DMS53 (cell line): ENCODE measurements around the gene AADAC.
"Not testable (repeated sequence)": the region's sequence is repeated elsewhere in the genome, so short reads cannot be mapped to it uniquely, and the experiment has no call there.

ENCODE experiments used
- DNase-seq: peaks from one replicate; lab custom pipeline; 2025; lab: John Stamatoyannopoulos, UW

The AADAC gene

DNA sequence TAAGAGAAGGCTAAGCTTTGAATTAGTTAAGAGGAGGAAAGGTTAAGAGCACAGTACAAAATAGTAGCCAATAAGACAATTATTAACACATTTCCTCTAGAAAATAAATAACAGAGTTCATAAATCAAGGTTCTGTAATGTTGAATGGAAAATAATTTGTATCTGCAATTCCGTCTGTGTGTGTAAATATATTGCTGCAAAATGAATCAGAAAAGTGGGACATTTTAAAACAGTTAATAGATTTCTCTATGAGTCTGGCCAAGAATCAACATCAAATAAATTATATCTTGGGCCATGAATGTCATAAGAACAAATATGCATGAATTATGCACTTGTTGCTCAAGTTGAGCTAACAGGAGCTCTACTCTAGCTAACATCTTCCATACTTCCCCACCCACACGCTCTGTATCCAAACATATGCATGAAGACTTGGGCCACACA, 45.3 kb downstream of the AADAC start:
- DNase-seq = peak; percentile 41

DNA sequence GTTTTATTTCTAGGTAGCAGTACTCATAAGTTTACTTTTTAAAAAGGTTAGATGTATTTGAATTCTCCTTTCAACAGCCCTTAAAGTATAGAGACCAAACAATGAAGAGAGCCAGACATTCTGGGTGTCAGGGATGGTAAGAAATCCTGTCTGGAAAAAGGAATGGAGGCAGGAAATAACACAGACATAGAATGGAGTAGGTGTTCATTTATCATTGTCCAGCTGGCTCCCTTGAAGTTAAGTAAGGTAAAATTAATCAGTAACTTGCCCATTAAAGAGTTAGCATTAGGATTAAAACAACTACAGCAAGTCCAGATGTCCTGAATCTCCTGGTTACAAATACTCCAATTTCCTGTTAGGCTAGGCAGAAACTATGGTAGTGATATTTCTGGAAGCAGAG, 46.0 kb downstream of the AADAC start:
- peak; percentile 72 for DNase-seq

DNA sequence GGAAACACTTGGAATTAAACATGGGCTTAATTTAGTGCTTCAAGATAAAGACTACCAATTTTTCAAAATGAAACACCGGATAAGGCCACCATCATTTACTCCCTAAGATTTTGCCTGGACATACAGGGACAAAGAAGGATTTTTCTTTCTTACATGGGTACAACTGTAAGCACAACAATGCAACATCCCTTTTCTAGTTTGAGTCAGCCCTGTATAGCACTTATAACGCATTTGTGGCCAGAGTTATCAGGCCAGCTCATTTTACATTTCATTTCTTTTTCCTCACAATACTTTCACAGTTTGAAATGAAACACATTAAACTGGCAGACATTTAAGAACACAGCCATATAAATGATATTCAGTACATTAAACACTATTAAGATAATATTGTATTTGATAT, 49.7 kb downstream of the AADAC start:
- DNase-seq = no peak

DNA sequence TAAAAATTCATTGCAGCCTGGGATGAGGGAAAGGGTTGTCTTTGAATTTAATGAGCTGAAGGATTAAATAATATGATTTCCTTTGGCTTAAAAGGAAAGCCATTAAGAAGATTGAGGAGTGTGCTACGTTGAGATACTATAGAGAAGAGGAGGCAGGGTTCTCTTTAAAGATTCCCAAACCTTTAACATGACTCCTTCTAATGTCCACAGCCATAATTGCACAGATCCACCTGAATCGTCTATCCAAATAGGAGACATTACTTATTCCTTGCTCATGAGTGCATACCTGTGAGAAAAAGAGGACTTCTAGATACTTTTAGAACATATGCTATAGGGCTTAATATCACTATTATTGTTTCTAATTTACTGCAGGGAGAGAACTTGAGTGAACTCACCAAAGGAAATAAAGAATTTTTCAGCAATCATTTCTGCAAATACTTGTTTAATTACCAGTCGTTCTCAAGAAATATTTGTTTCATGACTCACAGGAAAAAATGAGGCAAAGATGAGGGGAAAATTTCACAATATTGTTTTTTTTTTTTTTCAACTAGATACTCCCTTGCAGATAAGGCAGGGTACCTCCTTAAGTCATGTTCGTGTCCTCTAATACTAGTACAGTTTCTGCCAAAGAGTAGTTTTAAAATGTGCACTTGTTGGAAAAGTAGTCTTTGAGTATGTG, 50.6 kb downstream of the AADAC start:
- no peak for DNase-seq

DNA sequence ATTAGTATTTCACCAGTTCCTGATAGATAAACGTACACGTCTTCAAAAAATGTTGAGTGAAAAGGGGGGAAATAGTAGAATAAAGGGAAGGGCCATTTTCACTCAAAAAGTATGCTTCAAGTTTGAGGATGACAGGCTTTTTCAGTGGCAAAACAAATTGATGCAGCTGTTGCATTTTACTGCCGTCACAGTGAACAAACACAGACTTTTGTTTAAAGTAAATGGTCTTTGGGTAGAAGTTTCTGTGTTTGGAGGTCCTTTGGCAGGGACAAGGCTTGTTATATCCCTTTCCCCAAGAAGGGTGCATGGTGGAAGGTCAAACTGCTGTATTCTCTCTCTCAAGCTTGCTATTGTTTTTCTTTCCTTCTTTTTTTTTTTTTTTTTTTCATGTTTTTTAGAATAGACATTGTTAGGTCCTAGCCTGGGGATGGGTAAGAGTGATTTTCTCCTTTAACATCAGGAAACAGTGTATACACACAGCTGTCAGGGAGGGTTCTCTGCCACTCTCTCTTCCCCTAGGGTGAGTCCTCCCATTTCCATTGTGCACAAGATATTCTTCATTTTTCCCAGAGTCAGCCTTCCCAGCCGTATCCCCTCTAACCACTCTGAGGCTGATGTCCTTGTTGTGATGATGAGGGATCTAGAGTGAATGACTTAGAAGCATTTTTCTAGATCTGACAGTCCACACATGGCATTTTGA, 52.9 kb downstream of the AADAC start:
- DNase-seq = peak; percentile 27

DNA sequence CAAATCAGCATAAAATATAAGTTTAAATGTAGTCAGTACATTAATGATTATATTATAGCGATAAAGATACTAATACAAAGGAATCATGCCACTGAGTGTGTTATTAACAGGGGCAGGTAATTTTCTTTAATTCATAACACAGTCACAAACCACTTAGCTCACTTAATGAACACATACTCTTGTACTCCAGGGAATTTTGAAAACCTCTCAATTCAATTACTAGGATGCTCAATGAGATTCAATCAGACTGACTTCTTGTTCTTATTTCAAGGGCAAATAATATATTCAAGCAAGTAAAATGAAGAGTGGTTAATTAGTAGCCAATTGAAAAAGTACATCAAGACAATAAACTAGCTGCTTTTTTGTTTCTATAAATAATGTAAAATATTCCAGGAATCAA, 53.8 kb downstream of the AADAC start:
- no peak for DNase-seq

DNA sequence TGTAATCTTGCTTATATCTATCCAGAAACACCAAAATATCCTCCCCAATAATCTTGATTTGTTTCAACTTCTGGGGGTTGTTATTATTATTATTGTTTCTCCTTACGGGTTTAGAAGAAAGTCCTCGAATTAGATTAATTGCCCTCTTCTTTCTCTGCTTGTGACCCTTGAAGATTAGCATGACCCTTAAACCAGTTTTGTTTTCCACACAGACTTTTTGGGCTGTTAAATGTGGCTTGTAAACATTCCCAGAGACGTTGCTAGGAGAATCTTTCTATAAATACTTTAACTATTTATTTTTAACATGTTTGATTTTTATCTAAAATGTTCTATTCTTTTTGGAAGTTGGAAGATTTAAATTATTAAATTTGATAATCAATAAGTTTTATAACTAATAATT, 55.3 kb downstream of the AADAC start:
- no peak for DNase-seq

DNA sequence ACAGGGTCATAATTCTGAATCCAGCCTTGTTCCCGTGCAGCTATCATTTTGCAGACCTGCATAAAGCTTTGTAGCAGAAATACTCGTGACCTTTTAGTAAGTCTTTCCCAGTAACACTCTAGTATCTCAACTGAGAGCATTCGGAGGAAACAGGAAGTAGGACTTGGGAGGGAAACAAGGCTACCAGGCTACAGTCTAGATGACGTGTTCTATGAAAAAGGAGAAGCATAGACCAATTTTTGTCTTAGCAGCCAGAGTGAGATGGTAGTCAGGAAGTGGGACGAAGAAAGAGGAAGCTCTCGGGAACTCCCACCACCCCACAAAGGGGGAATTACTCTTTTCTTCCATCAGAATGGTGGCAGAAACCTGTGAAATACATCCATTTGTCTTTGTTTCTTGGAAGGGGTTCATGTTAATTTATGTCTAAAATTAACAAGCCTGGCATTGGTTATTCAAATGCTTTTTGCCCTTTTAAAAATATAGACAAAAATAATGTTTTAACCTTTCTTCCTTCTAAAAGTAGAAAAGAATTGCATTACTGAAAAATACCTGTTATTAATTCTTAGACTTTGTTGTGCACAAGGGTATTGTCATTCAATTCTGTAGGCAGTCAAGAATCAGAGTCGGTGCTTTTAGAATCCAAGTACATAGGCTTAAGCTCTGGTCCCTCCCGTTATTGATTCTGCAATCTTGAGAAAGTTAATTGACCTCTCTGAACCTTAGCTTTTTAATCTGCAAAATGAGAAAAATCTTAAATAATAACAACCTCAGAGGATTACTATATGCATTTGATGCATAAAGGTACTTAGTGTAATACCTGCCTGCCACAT, 57.9 kb downstream of the AADAC start:
- peak; percentile 15 for DNase-seq

DNA sequence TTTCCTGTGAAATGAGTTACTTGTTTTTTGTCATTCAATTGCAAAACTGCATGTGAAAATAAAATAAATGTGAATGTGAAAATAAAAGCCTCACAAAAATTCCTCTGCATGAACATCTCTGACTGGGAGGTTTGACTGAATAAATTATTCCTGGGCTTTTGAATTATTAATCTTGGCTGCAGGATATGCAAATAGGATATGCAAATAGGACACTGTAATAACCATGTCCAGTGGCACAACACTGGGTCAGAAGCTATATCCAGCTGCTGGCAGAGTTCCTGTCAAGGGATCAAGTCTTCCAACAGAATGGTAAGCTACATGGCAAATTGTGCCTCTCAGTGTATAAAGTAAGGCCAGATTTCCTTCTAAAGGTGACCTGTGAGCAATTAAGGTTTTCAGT, 59.5 kb downstream of the AADAC start, which contains the start of gene SUCNR1:
Gene SUCNR1 (plus strand): TSS at position 246 of the 400 bp plus-strand sequence. CDS start 6,250 bp downstream, outside the sequence.
- DNase-seq = peak; percentile 14

DNA sequence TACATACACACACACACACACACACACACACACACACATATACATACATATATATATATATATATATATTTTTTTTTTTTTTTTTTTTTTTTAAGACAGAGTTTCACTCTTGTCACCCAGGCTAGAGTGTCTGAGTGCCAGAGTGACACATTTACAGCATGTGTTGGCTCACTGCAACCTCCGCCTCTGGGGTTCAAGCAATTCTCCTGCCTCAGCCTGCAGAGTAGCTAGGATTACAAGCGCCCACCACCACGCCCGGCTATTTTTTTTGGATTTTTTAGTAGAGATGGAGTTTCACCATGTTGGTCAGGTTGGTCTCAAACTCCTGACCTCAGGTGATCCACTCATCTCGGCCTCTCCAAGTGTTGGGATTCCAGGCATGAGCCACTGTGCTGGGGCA, 60.2 kb downstream of the AADAC start:
- not testable (repeated sequence) for DNase-seq

DNA sequence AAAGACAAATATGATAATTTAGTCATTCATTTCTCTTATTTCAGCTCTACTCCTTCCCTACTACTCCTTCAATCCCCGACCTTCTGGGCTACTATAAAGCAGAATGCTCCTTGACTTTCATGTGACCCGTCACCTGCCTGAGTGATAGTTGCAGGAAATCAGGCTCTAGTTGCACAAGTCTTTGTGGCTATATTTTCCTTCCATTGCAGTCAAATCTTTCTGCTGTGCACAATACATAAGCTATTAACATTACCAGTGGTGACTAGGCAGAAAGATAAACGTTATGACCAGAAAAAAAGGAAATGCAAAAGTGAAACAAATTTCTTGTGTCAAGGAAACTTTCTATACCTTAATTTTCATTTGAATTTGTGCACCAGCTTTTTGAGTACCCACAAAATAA, 61.8 kb downstream of the AADAC start:
- DNase-seq = peak; percentile 65

DNA sequence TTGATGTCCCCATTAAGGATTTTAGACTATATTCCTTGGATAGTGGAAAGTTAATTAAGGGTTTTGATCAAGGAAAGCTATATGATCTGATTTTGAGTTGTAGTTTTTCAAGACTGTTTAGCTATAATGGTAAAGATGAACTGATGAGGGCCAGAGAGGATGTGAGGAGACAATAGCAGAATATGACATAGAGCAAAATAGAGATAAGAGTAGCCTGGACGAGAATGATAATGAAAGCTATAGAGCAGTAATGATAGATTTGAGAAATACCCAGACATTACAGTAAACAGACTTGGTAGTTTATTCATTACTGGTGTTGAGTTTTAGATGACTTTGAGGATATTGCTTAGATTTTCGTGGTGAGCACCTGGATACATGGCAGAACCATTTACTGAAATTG, 63.4 kb downstream of the AADAC start:
- no peak for DNase-seq
